Ishikawa (cell line): ENCODE measurements around the gene FAM163B.

Source experiments
- CEBPB ChIP-seq: IDR thresholded peaks from 2 replicates; pipeline ENCODE4 v1.6.1; 2012
- CREB1 ChIP-seq: IDR thresholded peaks from 2 replicates; pipeline ENCODE4 v1.6.1; 2012; ENCODE audit warnings: low read depth
- EGR1 ChIP-seq: IDR thresholded peaks from 2 replicates; pipeline ENCODE4 v1.6.1; 2012
- EP300 ChIP-seq: IDR thresholded peaks from 2 replicates; pipeline ENCODE4 v1.6.1; 2012; ENCODE audit warnings: borderline replicate concordance
- FOXM1 ChIP-seq: IDR thresholded peaks from 2 replicates; pipeline ENCODE4 v1.6.1; 2012; ENCODE audit warnings: low read depth, borderline replicate concordance
- NFIC ChIP-seq: IDR thresholded peaks from 2 replicates; pipeline ENCODE4 v1.6.1; 2012
- RAD21 ChIP-seq: IDR thresholded peaks from 2 replicates; pipeline ENCODE4 v1.6.1; 2012; ENCODE audit warnings: low read depth
- TAF1 ChIP-seq: IDR thresholded peaks from 2 replicates; pipeline ENCODE4 v1.6.1; 2012; ENCODE audit warnings: low read depth, mild to moderate bottlenecking
- TCF12 ChIP-seq: IDR thresholded peaks from 2 replicates; pipeline ENCODE4 v1.6.1; 2012; ENCODE audit warnings: low read depth
- TEAD4 ChIP-seq: IDR thresholded peaks from 2 replicates; pipeline ENCODE4 v1.6.1; 2012
- YY1 ChIP-seq: IDR thresholded peaks from 2 replicates; pipeline ENCODE4 v1.6.1; 2012; ENCODE audit warnings: low read depth
- ZBTB7A ChIP-seq: IDR thresholded peaks from 2 replicates; pipeline ENCODE4 v1.6.1; 2012; ENCODE audit warnings: low read depth
- TF ChIP-seq, protein P1 (sequence below): IDR thresholded peaks from 2 replicates; pipeline ENCODE4 v1.6.1; 2012; ENCODE audit warnings: low read depth, mild to moderate bottlenecking
- TF ChIP-seq, protein P2 (sequence below): IDR thresholded peaks from 2 replicates; pipeline ENCODE4 v1.6.1; 2012
- TF ChIP-seq, protein P3 (sequence below): IDR thresholded peaks from 2 replicates; pipeline ENCODE4 v1.6.1; 2012

The FAM163B gene

DNA sequence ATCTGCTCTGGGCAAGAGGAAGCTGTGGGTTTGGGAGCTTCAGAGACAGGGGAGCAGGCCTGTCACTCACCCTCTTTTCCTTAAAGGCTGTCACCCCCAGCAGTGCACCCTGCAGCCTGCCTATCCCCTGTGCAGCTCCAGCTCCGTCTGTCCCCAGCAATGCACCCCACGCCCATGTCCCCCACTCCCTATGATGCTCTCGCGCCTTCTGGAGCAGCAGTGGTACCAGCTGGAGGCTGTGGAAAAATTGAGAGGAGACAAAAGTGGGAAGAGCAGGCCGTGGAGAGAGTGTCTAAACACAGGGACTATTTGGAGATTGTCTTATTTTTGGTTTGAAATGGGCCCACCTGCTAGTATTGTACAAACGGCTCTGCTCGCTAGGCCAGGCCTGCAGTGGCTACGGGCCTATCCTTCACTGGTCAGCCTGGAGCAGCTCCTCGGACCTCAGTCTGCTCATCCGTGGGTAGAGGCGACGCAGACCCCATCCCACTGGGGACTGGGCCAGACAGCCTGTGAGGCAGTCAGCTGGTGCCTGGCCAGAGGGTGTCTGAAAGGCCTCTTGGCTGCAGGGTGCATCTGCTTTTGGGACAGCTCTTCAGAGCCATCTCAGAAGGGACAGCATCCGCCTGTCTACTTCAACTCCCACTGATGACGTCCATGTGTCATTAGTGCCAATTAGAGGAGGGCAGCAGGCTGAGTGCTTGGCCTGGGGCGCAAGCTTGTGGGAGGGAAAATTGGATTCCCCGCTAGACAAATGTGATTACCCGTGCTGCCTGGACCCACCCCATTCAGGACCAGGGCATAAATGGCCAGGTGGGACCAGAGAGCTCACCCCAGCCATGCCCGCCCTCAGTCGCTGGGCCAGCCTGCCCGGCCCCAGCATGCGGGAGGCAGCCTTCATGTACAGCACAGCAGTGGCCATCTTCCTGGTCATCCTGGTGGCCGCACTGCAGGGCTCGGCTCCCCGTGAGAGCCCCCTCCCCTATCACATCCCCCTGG, 26.6 kb upstream of the FAM163B start, which contains the start of gene DBH:
Gene DBH (plus strand): TSS at position 831 of the 999 bp plus-strand sequence. CDS start 9 bp downstream, at position 840.
- TF ChIP-seq EGR1 (no peak), NFIC (no peak), FOXM1 (no peak), ZBTB7A (no peak), YY1 (no peak), CREB1 (no peak), TEAD4 (no peak), TCF12 (no peak), TAF1 (no peak)
- TF ChIP-seq, protein P1, sequence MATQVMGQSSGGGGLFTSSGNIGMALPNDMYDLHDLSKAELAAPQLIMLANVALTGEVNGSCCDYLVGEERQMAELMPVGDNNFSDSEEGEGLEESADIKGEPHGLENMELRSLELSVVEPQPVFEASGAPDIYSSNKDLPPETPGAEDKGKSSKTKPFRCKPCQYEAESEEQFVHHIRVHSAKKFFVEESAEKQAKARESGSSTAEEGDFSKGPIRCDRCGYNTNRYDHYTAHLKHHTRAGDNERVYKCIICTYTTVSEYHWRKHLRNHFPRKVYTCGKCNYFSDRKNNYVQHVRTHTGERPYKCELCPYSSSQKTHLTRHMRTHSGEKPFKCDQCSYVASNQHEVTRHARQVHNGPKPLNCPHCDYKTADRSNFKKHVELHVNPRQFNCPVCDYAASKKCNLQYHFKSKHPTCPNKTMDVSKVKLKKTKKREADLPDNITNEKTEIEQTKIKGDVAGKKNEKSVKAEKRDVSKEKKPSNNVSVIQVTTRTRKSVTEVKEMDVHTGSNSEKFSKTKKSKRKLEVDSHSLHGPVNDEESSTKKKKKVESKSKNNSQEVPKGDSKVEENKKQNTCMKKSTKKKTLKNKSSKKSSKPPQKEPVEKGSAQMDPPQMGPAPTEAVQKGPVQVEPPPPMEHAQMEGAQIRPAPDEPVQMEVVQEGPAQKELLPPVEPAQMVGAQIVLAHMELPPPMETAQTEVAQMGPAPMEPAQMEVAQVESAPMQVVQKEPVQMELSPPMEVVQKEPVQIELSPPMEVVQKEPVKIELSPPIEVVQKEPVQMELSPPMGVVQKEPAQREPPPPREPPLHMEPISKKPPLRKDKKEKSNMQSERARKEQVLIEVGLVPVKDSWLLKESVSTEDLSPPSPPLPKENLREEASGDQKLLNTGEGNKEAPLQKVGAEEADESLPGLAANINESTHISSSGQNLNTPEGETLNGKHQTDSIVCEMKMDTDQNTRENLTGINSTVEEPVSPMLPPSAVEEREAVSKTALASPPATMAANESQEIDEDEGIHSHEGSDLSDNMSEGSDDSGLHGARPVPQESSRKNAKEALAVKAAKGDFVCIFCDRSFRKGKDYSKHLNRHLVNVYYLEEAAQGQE: no peak
- TF ChIP-seq, protein P2, sequence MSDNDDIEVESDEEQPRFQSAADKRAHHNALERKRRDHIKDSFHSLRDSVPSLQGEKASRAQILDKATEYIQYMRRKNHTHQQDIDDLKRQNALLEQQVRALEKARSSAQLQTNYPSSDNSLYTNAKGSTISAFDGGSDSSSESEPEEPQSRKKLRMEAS: no peak
- TF ChIP-seq, protein P3, sequence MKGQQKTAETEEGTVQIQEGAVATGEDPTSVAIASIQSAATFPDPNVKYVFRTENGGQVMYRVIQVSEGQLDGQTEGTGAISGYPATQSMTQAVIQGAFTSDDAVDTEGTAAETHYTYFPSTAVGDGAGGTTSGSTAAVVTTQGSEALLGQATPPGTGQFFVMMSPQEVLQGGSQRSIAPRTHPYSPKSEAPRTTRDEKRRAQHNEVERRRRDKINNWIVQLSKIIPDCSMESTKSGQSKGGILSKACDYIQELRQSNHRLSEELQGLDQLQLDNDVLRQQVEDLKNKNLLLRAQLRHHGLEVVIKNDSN: no peak

DNA sequence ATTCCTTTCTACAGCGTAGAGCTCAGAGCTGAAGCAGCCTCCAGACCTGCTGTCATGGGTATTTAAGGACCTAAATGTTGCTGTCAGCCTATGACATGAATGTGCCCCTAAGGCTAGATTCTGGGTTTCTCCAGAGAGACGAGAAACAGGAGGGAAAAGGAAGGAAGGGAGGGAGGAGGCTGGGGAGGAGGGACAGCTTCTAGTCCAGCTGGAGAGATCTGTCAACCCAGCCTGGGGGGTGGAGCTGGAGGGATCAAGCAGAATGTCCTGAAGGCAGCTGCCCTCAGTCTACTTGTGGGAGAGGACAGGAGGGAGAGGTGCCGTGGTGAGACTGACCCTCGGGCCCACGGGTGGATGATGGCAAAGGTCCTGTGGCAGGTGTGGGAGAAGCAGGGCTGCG, 25.9 kb upstream of the FAM163B start:
- TF ChIP-seq EP300 (no peak), FOXM1 (no peak), YY1 (no peak), ZBTB7A (no peak), NFIC (no peak), TAF1 (no peak), RAD21 (no peak), TEAD4 (no peak), CREB1 (no peak), CEBPB (no peak), EGR1 (no peak), TCF12 (no peak)
- TF ChIP-seq, protein P2: no peak
- TF ChIP-seq, protein P1: no peak
- TF ChIP-seq, protein P3: no peak

DNA sequence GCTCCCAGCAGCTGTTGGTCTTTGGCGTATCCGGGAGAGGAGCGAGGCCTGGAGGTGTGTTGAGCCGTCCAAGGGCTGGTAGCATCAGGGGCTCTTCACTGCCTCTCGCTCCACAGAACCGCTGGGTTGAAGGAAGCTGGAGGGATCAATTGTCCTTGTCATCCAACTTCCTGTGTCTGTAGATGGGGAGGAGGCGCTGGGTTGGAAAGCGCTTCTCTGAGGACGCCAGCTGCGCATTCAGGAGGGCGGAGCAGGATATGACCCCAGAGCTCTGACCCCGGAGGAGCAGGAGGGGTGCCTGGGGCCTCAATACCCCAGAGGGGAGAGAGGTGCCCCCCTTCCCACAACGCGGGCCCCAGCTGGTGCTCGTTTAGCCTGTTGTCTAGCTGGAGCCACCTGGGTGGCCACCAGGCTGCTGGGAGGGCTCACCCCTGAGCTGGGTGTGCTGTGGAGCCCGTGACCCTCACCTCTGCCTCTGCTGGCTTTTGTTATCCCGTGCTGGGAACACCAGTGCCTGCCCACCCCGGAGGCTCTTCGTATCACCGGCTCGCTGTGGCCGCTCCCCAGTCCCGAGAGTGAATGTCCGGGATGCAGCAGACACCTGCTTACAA, 25.0 kb upstream of the FAM163B start:
- TF ChIP-seq CREB1 (no peak), CEBPB (no peak), TEAD4 (no peak), TAF1 (no peak), NFIC (no peak)
- TF ChIP-seq, protein P2: no peak
- TF ChIP-seq, protein P1: no peak

DNA sequence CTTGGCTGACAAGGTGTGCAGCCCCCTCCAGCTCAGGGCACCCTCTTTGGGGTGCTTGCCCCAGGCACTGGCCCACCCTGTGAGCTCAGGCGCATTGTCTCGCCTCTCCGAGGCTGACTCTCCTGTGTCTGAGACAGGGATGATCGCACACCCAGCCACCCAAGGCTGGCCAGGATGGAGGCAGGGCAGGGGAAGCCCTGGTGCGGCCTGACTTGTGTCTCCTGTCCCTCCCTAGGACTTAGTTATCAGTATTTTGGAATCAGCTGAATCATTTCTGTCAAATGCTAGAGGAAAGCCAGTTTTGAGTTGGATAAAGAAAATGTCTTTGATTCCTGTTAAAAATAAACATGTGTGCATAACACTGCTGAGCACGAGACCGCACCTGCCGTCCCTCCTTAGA, 24.5 kb upstream of the FAM163B start:
- TF ChIP-seq CREB1 (no peak), EP300 (no peak), NFIC (no peak), YY1 (no peak), RAD21 (no peak), TAF1 (no peak), FOXM1 (no peak), EGR1 (no peak), TEAD4 (no peak), TCF12 (no peak)
- TF ChIP-seq, protein P1: no peak
- TF ChIP-seq, protein P2: no peak
